GM21447 (cell line): Measurements from ENCODE around the gene SLC16A1.
A peak's percentile ranks its signal among the peaks of the same experiment; 100 is the strongest.
"Not testable (repeated sequence)": the region's sequence is repeated elsewhere in the genome, so short reads cannot be mapped to it uniquely, and the experiment has no call there.

Source experiments
- ATAC-seq: cut with Tn5 transposase; IDR thresholded peaks from one replicate; pipeline ENCODE4 v1.9.1; 2021; ENCODE audit not compliant: unreplicated experiment

The SLC16A1 gene

DNA sequence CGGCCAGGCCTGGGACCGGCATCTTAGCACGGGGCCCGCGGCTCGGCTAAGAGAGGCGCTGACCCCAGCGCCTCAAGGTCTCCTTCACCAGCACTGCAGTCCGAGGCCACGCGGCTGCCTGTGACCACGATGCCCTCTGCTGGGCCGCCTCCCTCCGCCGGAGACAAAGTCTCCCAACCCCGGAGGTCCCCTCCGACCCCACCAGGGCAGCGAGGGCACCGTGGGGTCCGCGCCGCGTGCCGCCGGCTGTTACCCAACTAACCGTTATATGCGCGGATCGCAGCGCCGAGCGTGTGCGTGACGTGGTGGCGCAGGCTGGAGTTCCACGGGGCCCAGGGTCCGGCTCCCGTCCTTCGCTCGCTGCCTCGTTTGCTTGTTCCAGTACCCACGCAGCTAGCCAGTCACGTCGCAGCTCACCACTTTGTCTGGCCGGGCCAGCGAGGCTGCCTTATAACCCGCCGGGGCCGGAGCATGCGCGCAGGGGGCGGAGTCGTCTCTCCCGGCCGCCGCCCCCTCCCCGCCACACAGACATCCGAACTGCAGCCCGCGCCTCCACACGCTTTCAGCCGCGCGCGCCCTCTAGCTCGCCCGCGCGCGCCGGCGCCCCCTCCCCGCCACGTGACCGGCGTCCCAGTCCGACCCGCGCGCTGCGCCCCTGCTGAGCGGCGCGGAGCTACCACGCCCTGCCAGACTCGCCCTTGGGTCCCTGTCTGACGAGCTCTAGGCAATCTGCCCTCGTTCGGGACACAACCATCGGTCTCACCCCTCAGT lies at the start of gene SLC16A1:
SLC16A1 (minus strand) TSS at position 424 of the 771 bp plus-strand sequence. CDS start 26,888 bp downstream, outside the sequence.
- ATAC-seq = peak; percentile 60

DNA sequence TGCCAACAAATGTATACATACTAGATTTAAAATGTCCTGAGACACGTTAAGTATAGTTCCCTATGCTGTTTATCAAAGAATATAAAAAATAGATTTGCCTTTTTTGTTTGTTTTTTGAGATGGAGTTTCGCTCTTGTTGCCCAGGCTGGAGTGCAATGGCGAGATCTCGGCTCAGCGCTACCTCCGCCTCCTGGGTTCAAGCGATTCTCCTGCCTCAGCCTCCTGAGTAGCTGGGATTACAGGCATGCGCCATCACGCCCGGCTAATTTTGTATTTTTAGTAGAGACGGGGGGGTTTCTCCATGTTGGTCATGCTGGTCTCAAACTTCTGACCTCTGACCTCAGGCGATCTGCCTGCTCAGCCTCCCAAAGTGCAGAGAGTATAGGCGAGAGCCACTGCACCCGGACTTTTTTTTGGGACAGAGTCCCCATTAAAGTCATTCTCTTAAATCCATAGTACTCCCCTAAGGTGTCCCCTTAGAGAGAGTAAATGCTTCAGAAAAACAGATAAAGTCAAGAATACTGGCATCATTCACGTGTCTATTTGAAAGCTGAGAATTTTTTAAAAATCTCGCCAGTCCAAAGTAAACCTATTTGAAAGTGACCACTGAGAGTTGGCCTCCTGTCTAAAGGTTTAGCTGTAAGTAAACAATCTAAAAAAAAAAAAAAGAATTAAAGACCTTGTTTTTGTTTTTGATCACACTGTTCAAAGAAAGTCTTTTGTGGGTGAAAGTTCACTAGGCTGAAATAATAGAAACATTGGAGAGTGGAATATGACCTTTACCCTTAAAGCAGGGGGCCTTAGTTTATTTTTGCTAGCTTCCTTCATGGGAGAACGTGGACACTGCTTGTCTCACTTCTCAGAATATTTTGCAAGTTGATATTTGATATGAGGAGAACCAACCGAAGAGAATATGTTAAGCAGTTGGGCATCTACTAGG lies 48.0 kb upstream of the SLC16A1 start:
- no peak for ATAC-seq

- ATAC-seq = no peak
Observed at GRCh38 chr1:113002297-113002696, 46.3 kb upstream of the SLC16A1 start.

- no peak for ATAC-seq
Observed at GRCh38 chr1:112998592-112999235, 42.7 kb upstream of the SLC16A1 start.

- ATAC-seq = no peak
Observed at GRCh38 chr1:112997781-112998180, 41.8 kb upstream of the SLC16A1 start.

- no peak for ATAC-seq
Observed at GRCh38 chr1:112995890-112996289, 39.9 kb upstream of the SLC16A1 start.

DNA sequence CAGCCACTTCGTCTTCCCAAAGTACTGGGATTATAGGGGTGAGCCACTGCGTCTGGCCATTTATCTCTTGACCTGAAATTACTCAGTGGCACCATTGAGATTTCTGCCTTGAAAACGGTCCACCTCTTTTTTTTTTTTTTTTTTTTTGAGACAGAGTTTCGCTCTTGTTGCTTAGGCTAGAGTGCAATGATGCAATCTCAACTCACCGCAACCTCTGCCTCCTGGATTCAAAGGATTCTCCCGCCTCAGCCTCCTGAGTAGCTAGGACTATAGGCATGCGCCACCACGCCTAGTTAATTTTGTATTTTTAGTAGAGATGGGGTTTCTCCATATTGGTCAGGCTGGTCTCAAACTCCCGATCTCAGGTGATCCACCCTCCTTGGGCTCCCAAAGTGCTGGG lies 39.0 kb upstream of the SLC16A1 start:
- ATAC-seq = not testable (repeated sequence)

DNA sequence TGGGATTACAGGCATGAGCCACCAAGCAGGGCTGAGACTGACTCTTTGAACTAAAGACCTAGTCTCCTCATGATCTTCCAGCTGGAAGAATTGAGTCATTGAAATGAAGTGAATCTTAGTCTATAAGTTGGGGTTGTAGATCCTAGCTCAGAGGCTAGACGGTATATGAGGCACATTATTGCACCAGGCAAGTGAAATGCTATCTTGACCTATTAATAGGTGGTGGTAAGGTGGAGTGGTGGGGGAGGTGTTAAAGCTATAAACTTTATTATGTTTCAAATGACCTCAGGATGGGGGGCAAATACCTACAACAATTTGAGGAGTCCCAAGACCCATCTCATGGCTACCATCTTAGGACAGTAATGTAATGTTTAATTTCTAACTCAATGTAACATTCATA lies 36.8 kb upstream of the SLC16A1 start:
- no peak for ATAC-seq

DNA sequence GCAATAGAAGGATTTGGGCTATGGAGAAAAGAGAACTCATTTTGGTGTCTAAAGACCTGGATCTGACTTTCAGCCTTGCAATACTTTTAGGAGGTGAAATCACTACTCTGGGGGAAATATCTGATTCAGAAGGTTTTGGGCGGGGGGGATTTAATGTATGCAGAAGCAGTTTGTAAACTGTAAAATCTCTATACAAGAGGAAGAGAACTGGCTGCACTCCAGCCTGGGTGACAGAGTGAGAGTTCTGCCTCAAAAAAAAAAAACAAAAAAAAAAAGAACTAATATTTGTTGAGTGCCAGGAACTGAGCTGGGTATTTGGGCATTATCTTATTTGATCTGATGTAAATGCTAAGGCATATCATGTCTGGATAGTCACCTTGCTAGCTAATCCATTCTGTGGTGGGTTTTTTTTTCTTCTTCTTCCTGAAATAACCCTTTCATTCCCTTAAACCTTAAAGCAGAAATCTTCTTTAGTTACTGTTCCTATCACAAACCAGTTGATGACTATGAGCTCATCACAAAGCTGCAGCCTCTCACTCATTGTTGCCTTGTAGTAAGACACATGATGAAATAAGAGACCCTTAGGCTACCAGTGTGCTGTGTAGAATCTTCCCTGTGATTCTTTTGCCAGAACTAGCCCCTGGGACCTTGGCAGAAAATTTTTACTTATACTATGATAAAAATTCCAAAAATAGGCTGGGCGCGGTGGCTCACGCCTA lies 35.6 kb upstream of the SLC16A1 start:
- no peak for ATAC-seq

DNA sequence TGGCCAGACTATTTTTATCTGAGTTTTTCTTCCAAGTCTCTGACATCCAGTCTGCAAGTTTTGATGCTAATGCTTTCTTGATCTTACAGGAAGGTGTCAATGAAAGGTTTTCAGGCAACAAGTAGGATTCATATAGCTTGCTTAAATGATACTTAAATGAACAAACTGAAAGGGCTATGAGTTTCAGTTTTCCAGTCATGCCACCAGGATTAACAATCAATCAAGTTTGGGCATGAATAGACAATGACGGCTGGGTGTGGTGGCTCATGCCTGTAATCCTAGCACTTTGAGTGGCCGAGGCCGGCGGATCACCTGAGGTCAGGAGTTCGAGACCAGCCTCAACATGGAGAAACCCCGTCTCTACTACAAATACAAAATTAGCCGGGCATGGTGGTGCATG lies 34.3 kb upstream of the SLC16A1 start:
- no peak for ATAC-seq

- no peak for ATAC-seq
Observed at GRCh38 chr1:112988367-112988766, 32.4 kb upstream of the SLC16A1 start.

- peak; percentile 59 for ATAC-seq
Observed at GRCh38 chr1:112985123-112985522, 29.1 kb upstream of the SLC16A1 start.

GRCh38 chr1:112983537-112984131 lies 27.6 kb upstream of the SLC16A1 start:
- no peak for ATAC-seq

DNA sequence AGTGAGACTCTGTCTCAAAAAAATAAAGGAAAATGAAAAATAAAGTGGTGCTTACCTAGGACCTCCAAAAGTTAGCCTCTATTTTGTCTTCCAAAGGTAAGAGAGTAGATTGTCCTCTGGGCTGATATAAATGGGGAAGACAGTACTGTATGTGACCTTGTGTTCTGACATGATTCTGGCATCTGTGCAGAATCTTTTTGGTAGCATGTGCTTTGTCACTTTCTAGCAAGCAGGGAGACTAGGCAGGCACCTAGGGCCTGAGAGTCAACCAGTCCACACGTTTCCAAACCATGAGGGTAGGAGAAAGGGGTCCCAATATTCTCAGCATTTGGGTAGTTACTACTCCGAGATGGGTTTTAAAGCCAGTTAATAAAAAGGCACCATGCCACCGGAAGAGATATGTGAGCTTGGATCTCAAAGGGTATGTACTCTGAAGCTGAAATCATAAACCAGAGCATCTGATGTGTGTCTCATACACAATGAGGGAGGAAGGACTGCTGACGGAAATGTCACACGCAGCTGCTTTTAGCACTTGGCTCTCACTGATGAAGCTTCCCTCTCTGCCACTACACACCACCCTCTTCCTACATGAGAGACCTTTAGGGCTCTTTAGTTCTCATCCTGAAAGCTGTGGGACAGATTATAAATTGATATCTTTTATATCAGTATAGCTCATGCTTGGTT lies 27.0 kb upstream of the SLC16A1 start:
- no peak for ATAC-seq

GRCh38 chr1:112982328-112982727 lies 26.3 kb upstream of the SLC16A1 start:
- ATAC-seq = no peak

DNA sequence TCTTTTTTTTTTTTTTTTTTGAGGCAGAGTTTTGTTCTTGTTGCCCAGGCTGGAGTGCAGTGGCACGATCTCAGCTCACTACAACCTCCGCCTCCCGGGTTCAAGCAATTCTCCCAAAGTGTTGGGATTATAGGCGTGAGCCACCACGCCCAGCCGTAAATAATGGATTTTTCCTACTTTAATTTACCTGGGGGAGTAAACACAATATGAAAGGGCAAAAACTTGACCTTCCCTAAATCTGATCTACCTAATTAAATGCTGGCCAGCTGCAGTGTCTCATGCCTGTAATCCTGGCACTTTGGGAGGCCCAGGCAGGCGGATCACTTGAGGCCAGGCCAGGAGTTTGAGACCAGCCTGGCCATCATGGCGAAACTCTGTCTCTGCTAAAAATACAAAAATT lies 25.8 kb upstream of the SLC16A1 start:
- ATAC-seq = not testable (repeated sequence)

DNA sequence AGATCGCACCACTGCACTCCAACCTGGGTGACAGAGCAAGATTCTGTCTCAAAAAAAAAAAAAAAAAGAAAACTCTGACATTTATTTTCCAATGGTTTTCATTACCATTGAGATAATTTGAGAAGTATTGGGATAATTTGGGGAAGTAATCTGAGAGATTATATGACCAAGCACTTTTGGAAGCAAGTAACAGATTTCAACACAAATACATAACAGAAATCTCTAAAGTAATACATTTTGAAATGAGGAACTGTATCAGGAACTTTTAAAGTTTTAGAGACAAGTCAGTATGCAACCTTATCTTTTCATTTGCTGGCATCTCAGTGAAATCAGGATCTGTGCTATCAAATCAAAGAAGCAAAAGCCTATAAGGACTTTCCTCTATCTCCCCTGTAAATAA lies 25.4 kb upstream of the SLC16A1 start:
- ATAC-seq = no peak

GRCh38 chr1:112975336-112975735 lies 19.3 kb upstream of the SLC16A1 start:
- ATAC-seq = no peak

DNA sequence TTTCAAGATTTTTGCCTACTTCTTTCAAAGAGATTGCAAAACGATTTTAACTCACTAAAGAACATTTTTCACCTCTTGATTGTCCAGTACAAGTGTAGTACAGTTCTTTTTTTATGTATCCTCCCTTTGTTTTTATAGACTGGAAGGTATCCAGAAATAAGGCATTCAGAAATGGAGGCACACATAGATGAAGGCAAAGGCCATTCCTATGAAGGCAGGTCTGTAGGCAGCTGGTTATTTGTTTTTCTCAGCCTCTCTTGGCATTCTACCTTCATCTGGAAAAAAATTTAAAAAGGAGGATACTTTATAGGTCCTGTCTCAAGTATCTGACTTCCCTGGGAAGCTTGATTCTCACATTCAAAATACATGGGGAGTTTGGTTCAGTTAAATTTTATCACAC lies 18.6 kb upstream of the SLC16A1 start:
- ATAC-seq = no peak

GRCh38 chr1:112973788-112974187 lies 17.8 kb upstream of the SLC16A1 start:
- ATAC-seq = no peak
